Epithelial cell of proximal tubule (primary cell): ENCODE results near the gene NELL2. TPM values are rescaled to one million over a fixed set of nuclear protein-coding genes. Genes with fewer than 3 reads are reported as not detected.

ENCODE experiments used
- DNase-seq: peaks from one replicate; pipeline ENCODE4 v3.0.0-alpha.2; 2011; ENCODE audit warnings: low read depth
- H3K4me3 ChIP-seq: 2 replicates; pipeline ENCODE4 v1.5.1; 2011; ENCODE audit warnings: low read depth, mild to moderate bottlenecking, low read length
- total RNA-seq: library from RNA; depleted of rRNA; stranded (reverse); fragments of >200 nt; gene quantifications from 2 replicates; pipeline ENCODE4 v1.2.3, GENCODE V29; 2015
- TF ChIP-seq, protein P1 (sequence below): conservative IDR thresholded peaks from 2 replicates; pipeline ENCODE4 v1.5.1; 2012; ENCODE audit warnings: low read depth, mild to moderate bottlenecking, low read length

Gene NELL2
- total RNA-seq, 1 donor from 2014 or later, result 0.46 TPM

- TF ChIP-seq, protein P1, sequence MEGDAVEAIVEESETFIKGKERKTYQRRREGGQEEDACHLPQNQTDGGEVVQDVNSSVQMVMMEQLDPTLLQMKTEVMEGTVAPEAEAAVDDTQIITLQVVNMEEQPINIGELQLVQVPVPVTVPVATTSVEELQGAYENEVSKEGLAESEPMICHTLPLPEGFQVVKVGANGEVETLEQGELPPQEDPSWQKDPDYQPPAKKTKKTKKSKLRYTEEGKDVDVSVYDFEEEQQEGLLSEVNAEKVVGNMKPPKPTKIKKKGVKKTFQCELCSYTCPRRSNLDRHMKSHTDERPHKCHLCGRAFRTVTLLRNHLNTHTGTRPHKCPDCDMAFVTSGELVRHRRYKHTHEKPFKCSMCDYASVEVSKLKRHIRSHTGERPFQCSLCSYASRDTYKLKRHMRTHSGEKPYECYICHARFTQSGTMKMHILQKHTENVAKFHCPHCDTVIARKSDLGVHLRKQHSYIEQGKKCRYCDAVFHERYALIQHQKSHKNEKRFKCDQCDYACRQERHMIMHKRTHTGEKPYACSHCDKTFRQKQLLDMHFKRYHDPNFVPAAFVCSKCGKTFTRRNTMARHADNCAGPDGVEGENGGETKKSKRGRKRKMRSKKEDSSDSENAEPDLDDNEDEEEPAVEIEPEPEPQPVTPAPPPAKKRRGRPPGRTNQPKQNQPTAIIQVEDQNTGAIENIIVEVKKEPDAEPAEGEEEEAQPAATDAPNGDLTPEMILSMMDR, result peak; percentile 44
- no peak for DNase-seq
- no peak overlapping the region for H3K4me3 ChIP-seq
Observed at GRCh38 chr12:44873898-44874297, 2.2 kb downstream of the NELL2 start.

DNA sequence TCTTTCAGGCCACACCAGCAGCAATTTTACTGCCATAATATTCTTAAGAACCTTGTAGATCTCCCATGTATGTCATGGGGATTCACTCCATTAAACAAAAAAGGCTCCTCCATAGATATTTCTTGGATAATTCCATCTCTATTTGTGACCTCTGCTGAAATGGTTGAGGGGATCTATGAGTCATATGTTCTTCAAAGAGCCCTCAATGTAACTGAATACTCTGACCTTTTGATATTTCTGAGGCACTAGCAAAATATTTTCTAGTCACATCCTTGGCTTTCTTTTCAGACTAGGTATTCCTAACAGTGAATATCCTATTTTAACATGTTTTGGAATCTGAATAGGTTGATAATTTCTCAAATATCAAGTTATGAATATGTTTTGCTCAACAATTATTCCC is 6.6 kb downstream of the NELL2 start:
- DNase-seq, result no peak
- H3K4me3 ChIP-seq, result no peak overlapping the region
- TF ChIP-seq, protein P1, result no peak

GRCh38 chr12:44863867-44864266 is 12.2 kb downstream of the NELL2 start:
- TF ChIP-seq, protein P1, result no peak
- no peak overlapping the region for H3K4me3 ChIP-seq
- DNase-seq, result no peak

GRCh38 chr12:44859998-44860689 is 16.0 kb downstream of the NELL2 start:
- DNase-seq, result no peak
- no peak overlapping the region for H3K4me3 ChIP-seq
- TF ChIP-seq, protein P1, result no peak

DNA sequence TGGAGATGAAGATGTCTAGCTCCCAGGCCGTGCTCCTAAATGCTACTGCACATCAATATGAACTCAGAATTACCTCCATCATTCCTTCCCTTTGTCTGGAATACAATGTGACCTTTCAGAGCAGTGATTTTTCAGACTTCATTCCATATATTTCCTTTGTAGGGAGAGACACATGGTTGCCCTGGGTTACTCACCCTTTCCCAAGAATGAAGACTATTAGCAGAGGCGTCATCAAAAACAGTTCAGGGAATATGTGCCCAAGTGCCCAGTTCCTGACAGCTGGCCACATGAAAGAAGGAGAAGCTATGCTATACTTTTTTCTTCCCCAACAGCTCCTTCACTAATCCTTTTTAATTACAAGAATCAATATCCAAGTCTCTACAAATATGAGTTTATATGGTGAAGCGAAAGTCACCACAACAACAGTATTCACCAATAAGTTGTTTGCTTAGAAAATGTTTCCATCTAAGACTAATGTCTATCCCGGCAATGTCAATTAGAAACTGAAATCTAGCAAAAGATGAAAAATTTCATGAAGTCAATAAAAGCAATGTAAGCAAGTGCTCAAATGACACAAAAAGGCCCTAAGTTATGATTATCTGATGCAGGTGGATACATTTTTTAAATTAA is 17.8 kb downstream of the NELL2 start:
- H3K4me3 ChIP-seq, result no peak overlapping the region
- DNase-seq, result no peak
- TF ChIP-seq, protein P1, result no peak

GRCh38 chr12:44852483-44852882 is 23.6 kb downstream of the NELL2 start:
- TF ChIP-seq, protein P1, result no peak
- no peak overlapping the region for H3K4me3 ChIP-seq
- no peak for DNase-seq

GRCh38 chr12:44851586-44851985 is 24.5 kb downstream of the NELL2 start:
- TF ChIP-seq, protein P1, result no peak

More at GRCh38 chr12:44851586-44851985, 24.5 kb downstream of the NELL2 start:
- no peak overlapping the region for H3K4me3 ChIP-seq
- no peak for DNase-seq
